SK-N-SH treated with all-trans-retinoic acid at 6 μM for 48 hours (cell line): ENCODE measurements around the gene PEMT.

Experiments used
- ATAC-seq: fragments of 200-7000 bp; cut with Tn5 transposase; 3 replicates; pipeline ENCODE4 v1.9.1; 2020; ENCODE audit warnings: mild to moderate bottlenecking, moderate library complexity
- ARNTL ChIP-seq: fragments of 450-650 bp; formaldehyde crosslinking; IDR thresholded peaks from 2 replicates; pipeline ENCODE4 v1.5.0; 2020; ENCODE audit warnings: low read depth, mild to moderate bottlenecking, moderate library complexity, borderline replicate concordance
- BACH2 ChIP-seq: fragments of 250-450 bp; sonication (Bioruptor Pico); IDR thresholded peaks from 2 replicates; pipeline ENCODE4 v1.9.0; 2021; ENCODE audit warnings: mild to moderate bottlenecking, borderline replicate concordance
- CREB5 ChIP-seq: fragments of 250-450 bp; sonication (Bioruptor Pico); IDR thresholded peaks from 2 replicates; pipeline ENCODE4 v1.5.1; 2020; ENCODE audit warnings: low read depth, mild to moderate bottlenecking, moderate library complexity
- CSDC2 ChIP-seq: fragments of 250-450 bp; sonication (Bioruptor Pico); IDR thresholded peaks from 2 replicates; pipeline ENCODE4 v1.5.0; 2020; ENCODE audit warnings: mild to moderate bottlenecking, moderate library complexity
- CSRNP3 ChIP-seq: fragments of 250-450 bp; sonication (Bioruptor Pico); IDR thresholded peaks from 2 replicates; pipeline ENCODE4 v1.5.1; 2021; ENCODE audit warnings: mild to moderate bottlenecking, moderate library complexity
- ESRRG ChIP-seq: fragments of 250-450 bp; sonication (Bioruptor Pico); IDR thresholded peaks from 2 replicates; pipeline ENCODE4 v1.6.1; 2021; ENCODE audit warnings: mild to moderate bottlenecking
- GLIS3 ChIP-seq: fragments of 250-450 bp; sonication (Bioruptor Pico); IDR thresholded peaks from 2 replicates; pipeline ENCODE4 v1.5.0; 2020; ENCODE audit warnings: mild to moderate bottlenecking, moderate library complexity
- ISL1 ChIP-seq: fragments of 250-450 bp; sonication (Bioruptor Pico); IDR thresholded peaks from 2 replicates; pipeline ENCODE4 v2.1.2; 2022; ENCODE audit warnings: mild to moderate bottlenecking, moderate library complexity
- OSR1 ChIP-seq: fragments of 250-450 bp; sonication (Bioruptor Pico); IDR thresholded peaks from 2 replicates; pipeline ENCODE4 v1.8.0; 2022; ENCODE audit warnings: moderate library complexity, mild to moderate bottlenecking, inconsistent platforms
- PATZ1 ChIP-seq: fragments of 250-450 bp; sonication (Bioruptor Pico); IDR thresholded peaks from 2 replicates; pipeline ENCODE4 v1.8.0; 2020; ENCODE audit warnings: mild to moderate bottlenecking, moderate library complexity, borderline replicate concordance
- POU6F1 ChIP-seq: fragments of 250-450 bp; sonication (Bioruptor Pico); IDR thresholded peaks from 2 replicates; pipeline ENCODE4 v1.8.0; 2021; ENCODE audit warnings: low read depth, mild to moderate bottlenecking, moderate library complexity, borderline replicate concordance
- PPARA ChIP-seq: fragments of 250-450 bp; sonication (Bioruptor Pico); IDR thresholded peaks from 2 replicates; pipeline ENCODE4 v1.5.0; 2020; ENCODE audit warnings: mild to moderate bottlenecking, borderline replicate concordance
- RARB ChIP-seq: fragments of 250-450 bp; sonication (Bioruptor Pico); IDR thresholded peaks from 2 replicates; pipeline ENCODE4 v1.8.0; 2021; ENCODE audit warnings: mild to moderate bottlenecking, moderate library complexity
- SNAI2 ChIP-seq: fragments of 250-450 bp; sonication (Bioruptor Pico); IDR thresholded peaks from 2 replicates; pipeline ENCODE4 v1.5.0; 2020; ENCODE audit warnings: mild to moderate bottlenecking, moderate library complexity
- TCF4 ChIP-seq: fragments of 250-450 bp; sonication (Bioruptor Pico); IDR thresholded peaks from 2 replicates; pipeline ENCODE4 v1.8.0; 2021; ENCODE audit warnings: mild to moderate bottlenecking, moderate library complexity, borderline replicate concordance
- TOX ChIP-seq: fragments of 250-450 bp; sonication (Bioruptor Pico); IDR thresholded peaks from 2 replicates; pipeline ENCODE4 v1.8.0; 2021; ENCODE audit warnings: mild to moderate bottlenecking, moderate library complexity, borderline replicate concordance
- TSHZ2 ChIP-seq: fragments of 250-450 bp; sonication (Bioruptor Pico); IDR thresholded peaks from 2 replicates; pipeline ENCODE4 v1.5.0; 2020; ENCODE audit warnings: mild to moderate bottlenecking, moderate library complexity
- ZC3H10 ChIP-seq: fragments of 250-450 bp; sonication (Bioruptor Pico); IDR thresholded peaks from 2 replicates; pipeline ENCODE4 v1.5.1; 2021; ENCODE audit warnings: mild to moderate bottlenecking, moderate library complexity
- ZFP3 ChIP-seq: fragments of 250-450 bp; sonication (Bioruptor Pico); IDR thresholded peaks from 2 replicates; pipeline ENCODE4 v1.5.0; 2020; ENCODE audit warnings: mild to moderate bottlenecking, moderate library complexity
- ZFP30 ChIP-seq: fragments of 450-650 bp; formaldehyde crosslinking; IDR thresholded peaks from 2 replicates; pipeline ENCODE4 v1.5.0; 2022; ENCODE audit warnings: mild to moderate bottlenecking, moderate library complexity
- ZNF70 ChIP-seq: fragments of 450-650 bp; formaldehyde crosslinking; IDR thresholded peaks from 2 replicates; pipeline ENCODE4 v1.5.0; 2020; ENCODE audit warnings: mild to moderate bottlenecking, moderate library complexity
- ZNF8 ChIP-seq: fragments of 450-650 bp; formaldehyde crosslinking; IDR thresholded peaks from 2 replicates; pipeline ENCODE4 v1.5.0; 2020; ENCODE audit warnings: mild to moderate bottlenecking, moderate library complexity

The PEMT gene

GRCh38 chr17:17498606-17499301 lies 92.8 kb downstream of the PEMT start:
- no peak for TF ChIP-seq GLIS3 (CRISPR knock-in tag)
- TF ChIP-seq ARNTL (CRISPR knock-in tag), result no peak
- no peak for TF ChIP-seq ZFP30 (CRISPR knock-in tag)
- TF ChIP-seq PPARA (CRISPR knock-in tag), result no peak
- no peak for TF ChIP-seq TCF4 (CRISPR knock-in tag)
- no peak for TF ChIP-seq ESRRG (CRISPR knock-in tag)
- ATAC-seq, result no peak

GRCh38 chr17:17497845-17498520 lies 93.5 kb downstream of the PEMT start:
- no peak for ATAC-seq
- no peak for TF ChIP-seq ZFP30 (CRISPR knock-in tag)
- TF ChIP-seq ZC3H10 (CRISPR knock-in tag), result no peak
- TF ChIP-seq BACH2 (CRISPR knock-in tag), result no peak
- TF ChIP-seq TSHZ2, result no peak
- TF ChIP-seq PPARA (CRISPR knock-in tag), result no peak
- TF ChIP-seq CREB5 (CRISPR knock-in tag), result no peak
- no peak for TF ChIP-seq ZNF70 (CRISPR knock-in tag)
- no peak for TF ChIP-seq TOX (CRISPR knock-in tag)
- no peak for TF ChIP-seq ZFP3 (CRISPR knock-in tag)
- TF ChIP-seq ISL1, result no peak
- TF ChIP-seq ZNF8 (CRISPR knock-in tag), result no peak
- no peak for TF ChIP-seq GLIS3 (CRISPR knock-in tag)
- TF ChIP-seq POU6F1 (CRISPR knock-in tag), result no peak
- no peak for TF ChIP-seq ESRRG (CRISPR knock-in tag)
- TF ChIP-seq CSRNP3 (CRISPR knock-in tag), result no peak

GRCh38 chr17:17497065-17497844 lies 94.3 kb downstream of the PEMT start:
- TF ChIP-seq OSR1 (CRISPR knock-in tag) (no peak), CREB5 (CRISPR knock-in tag) (no peak), TOX (CRISPR knock-in tag) (no peak), SNAI2 (no peak), RARB (CRISPR knock-in tag) (no peak), GLIS3 (CRISPR knock-in tag) (no peak), ZFP30 (CRISPR knock-in tag) (no peak), CSDC2 (no peak), PATZ1 (CRISPR knock-in tag) (no peak), TSHZ2 (no peak)
- ATAC-seq, result peak; percentile 7; the same call in 1 of the 3 replicates
